Retina (tissue), 1 donor: ENCODE results near the gene LDLRAD4.

Experiments used
- DNase-seq: peaks from one replicate; pipeline ENCODE4 v3.0.0-alpha.2; 2016

The LDLRAD4 gene

GRCh38 chr18:13392899-13393298, 174.3 kb downstream of the LDLRAD4 start:
- DNase-seq: no peak

- no peak for DNase-seq
These were observed 174.8 kb downstream of the LDLRAD4 start for GRCh38 chr18:13393338-13393737.

GRCh38 chr18:13394801-13395200, 176.2 kb downstream of the LDLRAD4 start:
- peak; percentile 54 for DNase-seq

GRCh38 chr18:13395577-13395976, 177.0 kb downstream of the LDLRAD4 start:
- no peak for DNase-seq

GRCh38 chr18:13397504-13398163, 179.1 kb downstream of the LDLRAD4 start:
- DNase-seq: no peak

- DNase-seq: no peak
These were observed 180.1 kb downstream of the LDLRAD4 start for GRCh38 chr18:13398631-13399030.

GRCh38 chr18:13399511-13399910, 181.0 kb downstream of the LDLRAD4 start:
- no peak for DNase-seq

GRCh38 chr18:13400636-13401315, 182.2 kb downstream of the LDLRAD4 start:
- no peak for DNase-seq

GRCh38 chr18:13401404-13401803, 182.8 kb downstream of the LDLRAD4 start:
- DNase-seq: no peak

- DNase-seq: no peak
These were observed 183.3 kb downstream of the LDLRAD4 start for GRCh38 chr18:13401826-13402225.

GRCh38 chr18:13403786-13404549, 185.4 kb downstream of the LDLRAD4 start:
- no peak for DNase-seq

GRCh38 chr18:13405305-13406038, 186.9 kb downstream of the LDLRAD4 start:
- DNase-seq: no peak

GRCh38 chr18:13406049-13406615, 187.6 kb downstream of the LDLRAD4 start:
- no peak for DNase-seq

GRCh38 chr18:13406736-13407135, 188.2 kb downstream of the LDLRAD4 start:
- DNase-seq: no peak

- DNase-seq: no peak
These were observed 188.9 kb downstream of the LDLRAD4 start for GRCh38 chr18:13407484-13407883.

GRCh38 chr18:13409026-13409425, 190.5 kb downstream of the LDLRAD4 start:
- DNase-seq: no peak

- no peak for DNase-seq
These were observed 191.4 kb downstream of the LDLRAD4 start for GRCh38 chr18:13409997-13410396.

- no peak for DNase-seq
These were observed 191.9 kb downstream of the LDLRAD4 start for GRCh38 chr18:13410471-13410870.

- no peak for DNase-seq
These were observed 193.5 kb downstream of the LDLRAD4 start for GRCh38 chr18:13412017-13412416.

- DNase-seq: no peak
These were observed 194.3 kb downstream of the LDLRAD4 start for GRCh38 chr18:13412901-13413300.

- no peak for DNase-seq
These were observed 195.5 kb downstream of the LDLRAD4 start for GRCh38 chr18:13414102-13414501.

GRCh38 chr18:13414521-13414920, 196.0 kb downstream of the LDLRAD4 start:
- no peak for DNase-seq

GRCh38 chr18:13415736-13416135, 197.2 kb downstream of the LDLRAD4 start:
- no peak for DNase-seq
